HT1080 (cell line): ENCODE data around the gene DCLK1. TPM values are rescaled to one million over a fixed set of nuclear protein-coding genes. Genes with fewer than 3 reads are reported as not detected.
A peak's percentile ranks its signal among the peaks of the same experiment; 100 is the strongest.
"Not testable (repeated sequence)": the region's sequence is repeated elsewhere in the genome, so short reads cannot be mapped to it uniquely, and the experiment has no call there.

Experiments
- DNase-seq: peaks from one replicate; pipeline ENCODE4 v3.0.0-alpha.2; 2015; ENCODE audit warnings: low read depth
- total RNA-seq: library from RNA; depleted of rRNA; stranded (reverse); fragments of >200 nt; shearing (Covaris generic); gene quantifications from 2 replicates; pipeline ENCODE4 v1.2.3, GENCODE V29; 2014

DCLK1 gene
- total RNA-seq, 1 experiment from 2014 or later: 5.2 TPM

- DNase-seq: peak; percentile 22
Observed at GRCh38 chr13:36088001-36088400, 43.2 kb downstream of the DCLK1 start.

GRCh38 chr13:36086117-36086516 lies 45.1 kb downstream of the DCLK1 start:
- no peak for DNase-seq

DNA sequence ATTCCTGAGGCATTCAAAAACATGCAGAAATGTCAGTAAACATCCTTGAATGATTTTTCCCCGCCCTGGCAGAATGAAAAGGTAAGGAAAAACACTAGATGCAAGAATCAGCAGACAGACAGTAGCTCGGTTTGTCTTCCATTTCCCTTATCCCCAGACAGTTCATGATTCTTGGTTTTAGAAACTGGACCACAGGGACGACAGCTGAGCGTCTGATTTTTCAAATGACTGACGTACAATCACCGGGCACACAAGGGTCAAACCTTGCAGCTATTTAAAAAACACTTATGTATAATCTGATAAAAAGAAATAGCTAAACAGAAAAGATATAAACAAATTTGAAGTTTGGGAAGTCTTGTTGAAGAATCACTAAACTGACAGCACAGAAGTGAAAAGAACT lies 47.1 kb downstream of the DCLK1 start:
- DNase-seq: no peak

GRCh38 chr13:36082806-36083205 lies 48.4 kb downstream of the DCLK1 start:
- DNase-seq: no peak

DNA sequence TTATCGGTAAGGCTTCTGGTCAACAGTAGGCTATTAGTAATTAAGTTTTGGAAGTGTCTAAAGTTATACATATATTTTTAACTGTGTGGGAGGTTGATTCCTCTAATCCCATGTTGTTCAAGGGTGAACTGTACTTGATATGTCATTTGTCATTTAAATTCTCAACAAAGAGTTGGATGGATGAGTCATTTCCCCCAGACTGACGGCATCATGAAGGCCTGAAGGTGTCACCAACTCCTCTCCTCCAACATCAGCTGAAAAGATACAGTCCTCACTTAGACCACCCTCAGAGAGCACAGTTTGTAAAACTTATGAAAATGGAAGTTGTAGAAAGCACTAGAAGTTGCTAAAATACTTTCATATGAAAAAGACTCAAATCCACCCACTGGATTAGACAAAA lies 48.8 kb downstream of the DCLK1 start:
- no peak for DNase-seq

DNA sequence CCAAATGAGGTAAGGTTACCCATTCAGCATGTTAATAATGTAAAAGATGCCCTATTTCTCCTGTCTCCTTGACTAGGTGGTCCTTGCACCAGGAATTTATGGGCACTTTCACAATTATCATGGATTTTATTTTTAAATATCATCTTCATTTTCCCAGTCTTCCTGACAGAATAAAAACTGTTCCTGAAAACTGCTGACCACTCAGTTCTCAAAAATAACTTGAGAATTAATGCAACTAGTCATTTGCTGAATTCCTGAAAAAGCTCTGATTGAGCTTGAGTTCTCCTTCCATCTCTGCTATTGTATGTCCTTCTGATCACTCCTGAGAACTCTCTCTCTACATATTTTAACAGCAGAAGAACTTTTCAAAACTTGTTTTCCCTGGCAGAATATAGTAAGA lies 55.0 kb downstream of the DCLK1 start:
- DNase-seq: no peak

GRCh38 chr13:36074659-36075058 lies 56.5 kb downstream of the DCLK1 start:
- no peak for DNase-seq

DNA sequence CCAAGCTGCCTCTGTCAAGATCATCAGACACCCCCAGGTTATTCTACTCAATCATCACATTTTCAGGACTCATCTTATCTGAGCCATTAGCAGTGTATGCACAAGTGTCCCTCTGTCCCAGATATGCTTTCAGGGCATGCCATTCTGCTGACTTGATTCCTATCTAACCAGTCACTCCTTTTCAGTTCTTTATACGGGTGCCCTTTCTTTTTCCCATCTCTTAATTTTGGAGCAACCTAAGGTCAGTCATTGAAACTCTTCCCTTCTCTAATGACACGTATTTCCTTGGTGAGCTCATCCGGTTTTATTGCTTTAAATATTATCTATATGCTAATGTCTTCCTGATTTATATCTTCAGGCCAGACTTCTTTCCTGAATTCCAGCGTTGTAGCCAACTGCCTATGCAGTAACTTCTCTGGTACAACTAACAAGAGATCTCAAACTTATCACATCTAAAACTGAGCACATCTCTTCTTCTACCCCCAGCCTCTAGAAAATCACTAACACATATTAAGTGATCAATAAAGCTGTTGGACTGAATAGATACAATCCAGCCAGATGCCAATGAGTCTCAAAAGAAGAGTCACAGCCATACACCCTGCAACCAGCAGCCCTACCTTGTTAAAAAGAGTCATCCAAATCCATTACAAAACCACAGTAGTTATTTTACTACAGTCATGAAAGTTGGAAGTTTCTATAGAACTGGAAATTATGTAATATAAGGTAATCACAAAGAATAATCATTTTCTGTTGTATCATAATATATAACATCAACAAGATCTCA lies 58.8 kb downstream of the DCLK1 start:
- no peak for DNase-seq

DNA sequence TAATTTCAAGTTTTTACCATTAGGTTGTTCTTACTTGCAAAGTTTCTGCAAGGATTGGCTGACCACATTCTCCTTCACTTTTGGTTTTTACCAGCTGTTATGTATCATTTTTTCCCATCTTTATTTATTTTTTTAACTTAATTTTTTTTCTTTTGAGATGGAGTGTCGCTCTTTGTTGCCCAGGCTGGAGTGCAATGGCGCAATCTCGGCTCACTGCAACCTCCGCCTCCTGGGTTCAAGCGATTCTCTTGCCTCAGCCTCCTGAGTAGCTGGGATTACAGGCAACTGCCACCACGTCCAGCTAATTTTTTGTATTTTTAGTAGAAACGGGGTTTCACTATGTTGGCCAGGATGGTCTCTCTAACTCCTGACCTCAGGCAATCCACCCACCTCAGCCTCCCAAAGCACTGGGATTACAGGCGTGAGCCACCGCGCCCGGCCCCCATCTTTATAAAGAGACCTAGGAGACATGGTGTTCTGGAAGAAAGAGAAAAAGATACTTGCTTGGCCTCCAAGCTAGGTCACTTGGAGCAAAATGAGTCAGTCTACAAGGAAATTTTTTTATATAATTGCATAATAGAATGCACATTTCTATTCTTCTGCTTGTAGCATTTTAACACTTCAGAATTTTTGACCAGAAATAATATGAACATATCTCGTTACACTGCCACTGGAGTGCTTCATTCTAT lies 60.5 kb downstream of the DCLK1 start:
- DNase-seq: not testable (repeated sequence)

- no peak for DNase-seq
Observed at GRCh38 chr13:36069881-36070366, 61.3 kb downstream of the DCLK1 start.

DNA sequence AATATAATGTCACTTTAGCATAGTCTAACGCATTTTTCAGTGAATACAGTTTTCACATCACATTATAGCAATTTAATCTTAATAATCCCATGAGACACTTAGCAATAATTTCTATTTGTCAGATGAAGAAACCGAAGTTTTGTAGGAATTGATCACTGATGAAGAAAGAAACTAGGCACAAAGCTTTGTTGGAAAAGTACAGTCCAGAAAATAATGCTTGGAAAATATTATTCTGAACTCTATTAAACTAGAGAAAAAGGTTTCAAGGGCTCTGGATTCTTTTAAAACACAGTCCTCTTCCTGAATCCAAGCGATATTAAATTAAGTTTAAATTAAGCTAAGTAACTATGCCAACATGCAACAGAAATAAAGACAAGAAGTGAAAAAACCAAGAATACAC lies 62.2 kb downstream of the DCLK1 start:
- no peak for DNase-seq

DNA sequence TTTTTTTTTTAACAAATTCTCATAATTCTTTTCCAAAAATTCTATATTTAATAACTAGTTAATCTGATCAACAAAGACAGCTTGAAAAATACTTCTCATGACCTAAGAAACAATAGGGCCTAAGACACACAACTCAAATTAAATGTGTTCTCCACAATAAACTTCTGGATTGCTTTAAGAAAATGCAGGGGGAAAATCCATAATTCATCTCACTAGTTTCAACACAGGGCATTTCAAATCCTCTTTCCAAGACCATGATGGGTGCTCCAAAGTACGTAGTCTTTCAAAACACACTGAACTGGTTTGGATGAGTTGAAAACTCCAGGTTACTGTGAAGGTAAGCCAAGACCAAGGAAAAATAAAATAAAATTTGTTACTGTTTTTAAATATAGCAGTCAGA lies 62.6 kb downstream of the DCLK1 start:
- DNase-seq: no peak

DNA sequence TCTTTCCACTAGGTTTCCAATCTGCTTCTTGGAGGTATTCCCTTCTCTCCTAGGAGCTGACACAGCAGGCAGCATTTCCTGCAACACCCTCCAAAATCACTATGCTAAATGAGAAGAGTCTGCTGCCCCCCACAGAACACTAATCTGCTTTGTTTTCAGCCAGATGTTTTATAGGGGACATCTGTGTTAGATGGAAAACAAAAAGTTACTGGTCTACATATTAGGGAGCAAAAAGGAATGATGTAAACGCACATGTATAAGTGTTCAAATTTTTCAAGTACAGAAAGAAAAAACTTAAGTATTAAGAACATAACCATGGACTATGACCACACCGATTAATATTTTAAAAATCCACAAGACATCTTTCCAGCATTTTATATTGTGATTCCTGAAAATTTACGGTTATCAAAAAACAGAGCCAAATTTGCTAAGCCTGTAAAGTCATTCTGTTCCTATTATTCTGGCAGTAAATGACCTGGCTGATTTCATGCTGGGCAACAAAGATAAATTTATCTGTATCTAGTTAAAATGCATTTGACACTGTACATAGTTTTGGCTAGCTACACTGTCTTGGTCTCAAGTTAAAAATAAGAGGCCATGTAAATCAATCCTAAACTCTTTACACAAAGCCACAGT lies 63.3 kb downstream of the DCLK1 start:
- DNase-seq: no peak

DNA sequence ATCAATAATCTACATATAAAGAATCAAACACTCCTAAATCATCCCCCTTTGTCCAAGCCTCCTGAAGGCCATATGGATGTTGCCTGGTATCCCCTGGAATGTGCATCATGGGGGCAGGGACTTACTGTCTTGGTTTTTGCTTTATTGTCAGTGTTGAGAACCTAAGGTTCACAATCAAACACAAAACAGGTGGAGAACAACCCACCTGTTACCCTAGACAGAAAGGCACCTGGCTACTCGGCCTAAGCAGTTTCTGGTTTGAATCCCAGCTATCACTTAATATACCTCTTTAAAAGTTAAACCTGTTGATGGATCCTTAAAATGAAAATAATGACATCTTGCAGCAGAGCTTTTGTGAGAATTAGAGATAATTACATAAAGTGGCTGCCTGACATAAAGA lies 68.9 kb downstream of the DCLK1 start:
- DNase-seq: no peak

DNA sequence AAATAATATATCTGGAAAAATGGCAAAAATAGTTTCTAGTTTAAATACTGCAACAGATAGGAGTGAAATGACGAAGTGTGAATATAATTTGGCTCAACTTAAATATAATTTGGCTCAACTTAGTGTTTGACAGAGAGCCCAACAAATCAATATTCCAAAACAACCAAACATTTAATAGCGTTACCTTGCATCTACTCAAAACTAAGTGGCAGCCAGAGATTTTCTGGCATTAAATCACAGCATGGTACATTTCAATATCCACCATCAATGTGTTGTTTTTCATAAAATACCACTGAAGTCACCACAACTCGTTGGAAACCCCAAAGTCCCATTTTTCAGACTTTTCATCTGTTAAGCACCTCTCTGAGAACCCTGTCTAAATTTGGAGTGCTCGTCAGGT lies 69.6 kb downstream of the DCLK1 start:
- no peak for DNase-seq

DNA sequence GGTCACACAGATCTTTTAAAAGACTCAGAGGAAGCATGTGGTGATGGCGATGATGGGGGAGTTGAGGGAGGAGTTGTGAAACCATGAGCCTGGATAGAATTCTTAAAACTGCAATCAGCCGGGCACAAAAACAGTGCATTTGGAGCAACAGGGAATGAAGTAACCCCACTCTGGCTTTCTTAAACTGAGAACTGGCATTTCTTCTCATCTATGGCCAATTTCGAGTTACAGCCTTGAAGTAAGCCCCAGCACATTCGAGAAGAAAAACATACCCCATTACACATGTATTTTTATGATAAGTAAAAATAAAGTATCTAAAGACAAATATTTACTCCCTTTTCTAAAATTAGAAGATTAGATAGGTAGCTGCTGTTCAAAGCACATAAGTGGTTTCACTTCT lies 70.1 kb downstream of the DCLK1 start:
- DNase-seq: no peak

- DNase-seq: no peak
Observed at GRCh38 chr13:36059321-36059720, 71.9 kb downstream of the DCLK1 start.

- no peak for DNase-seq
Observed at GRCh38 chr13:36058116-36058515, 73.1 kb downstream of the DCLK1 start.

DNA sequence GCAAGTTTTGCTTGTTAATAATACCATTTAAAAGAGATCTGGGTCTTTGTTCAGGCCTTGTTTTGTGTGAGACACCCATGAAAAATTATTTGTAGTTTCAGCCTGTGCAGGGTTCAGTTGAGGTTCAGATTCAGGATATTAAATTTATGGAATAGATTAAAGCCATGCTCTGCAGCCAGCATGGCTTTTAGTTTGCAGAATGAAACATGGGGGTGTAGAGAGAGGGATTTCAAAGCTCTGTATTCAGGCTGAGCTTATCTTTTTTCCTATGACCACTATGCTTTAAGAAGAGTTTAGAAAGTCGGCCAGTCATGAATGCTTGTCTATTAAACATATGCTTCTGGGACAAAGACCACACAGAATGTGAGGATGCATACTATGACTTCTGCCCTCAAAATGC lies 73.6 kb downstream of the DCLK1 start:
- no peak for DNase-seq

- DNase-seq: peak; percentile 13
Observed at GRCh38 chr13:36057041-36057440, 74.1 kb downstream of the DCLK1 start.

GRCh38 chr13:36055366-36055765 lies 75.8 kb downstream of the DCLK1 start:
- no peak for DNase-seq

GRCh38 chr13:36054041-36054440 lies 77.1 kb downstream of the DCLK1 start:
- DNase-seq: no peak
